ENCODE results near the gene THRB. TPM values are rescaled to one million over a fixed set of nuclear protein-coding genes. Genes with fewer than 3 reads are reported as not detected.

The THRB gene
- total RNA-seq, 1 experiment from 2014 or later = 5.8 TPM

DNA sequence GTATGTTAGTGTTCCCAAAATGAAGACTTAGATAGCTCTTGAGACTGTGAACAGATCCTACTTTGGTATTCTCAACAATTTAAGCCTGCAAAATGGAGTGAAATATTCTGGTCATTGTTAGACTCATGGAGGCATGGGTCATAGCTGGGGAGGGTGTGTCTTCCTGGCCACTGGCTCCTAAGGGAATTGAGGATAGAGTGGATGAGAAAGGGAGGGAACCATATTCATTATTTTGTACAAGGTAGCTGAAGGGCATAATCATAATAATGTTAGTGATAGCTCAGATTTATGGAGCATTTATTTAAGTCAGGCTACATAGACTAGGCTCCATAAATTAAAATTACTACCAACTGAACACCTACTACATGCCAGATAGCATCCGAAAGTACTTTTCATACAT lies 295.9 kb downstream of the THRB start:
- CTCF ChIA-PET = interaction anchor here (1.1 to 2.5 kb wide), 7 partner anchors 9 to 485 kb away, joined by 3 to 20 read pairs (median 4); no protein-coding TSS in a partner anchor
- Mint-ChIP-seq H3K27ac (no peak overlapping the region), H3K27me3 (ENCODE audit: low read depth) (no peaks in the 10 kb centered on the region), H3K36me3 (peaks cover 16% of the 10 kb centered on the region), H3K4me3 (no peak overlapping the region), H3K4me1 (no peaks in the 10 kb centered on the region), H3K9me3 (peaks cover 18% of the 10 kb centered on the region)
- POLR2A ChIA-PET = no interaction called here
- TF ChIP-seq STAT6 (CRISPR knock-in tag; conservative IDR thresholded peaks at IDR 0.05; ENCODE audit: low read depth) (no peak), ZNF281 (CRISPR knock-in tag; IDR thresholded peaks at IDR 0.05) (no peak), E2F4 (CRISPR knock-in tag; IDR thresholded peaks at IDR 0.05; ENCODE audit: borderline replicate concordance, low read depth) (no peak), GRHL2 (CRISPR knock-in tag; IDR thresholded peaks at IDR 0.05; ENCODE audit: insufficient replicate concordance, severe bottlenecking) (no peak), JAZF1 (CRISPR knock-in tag; IDR thresholded peaks at IDR 0.05) (no peak), ZBTB21 (CRISPR knock-in tag; IDR thresholded peaks at IDR 0.05; ENCODE audit: borderline replicate concordance) (no peak), ESRRA (CRISPR knock-in tag; IDR thresholded peaks at IDR 0.05; ENCODE audit: borderline replicate concordance) (no peak), JUN (CRISPR knock-in tag; IDR thresholded peaks at IDR 0.05) (no peak), ZNF263 (CRISPR knock-in tag; IDR thresholded peaks at IDR 0.05; ENCODE audit: low read depth) (no peak), MXD4 (CRISPR knock-in tag; IDR thresholded peaks at IDR 0.05; ENCODE audit: borderline replicate concordance) (no peak), NR1H2 (CRISPR knock-in tag; IDR thresholded peaks at IDR 0.05) (no peak), ZNF219 (CRISPR knock-in tag; IDR thresholded peaks at IDR 0.05; ENCODE audit: borderline replicate concordance) (no peak), CDX4 (CRISPR knock-in tag; IDR thresholded peaks at IDR 0.05; ENCODE audit: borderline replicate concordance) (no peak), SOX15 (CRISPR knock-in tag; IDR thresholded peaks at IDR 0.05) (no peak), RELA (CRISPR knock-in tag; IDR thresholded peaks at IDR 0.05; ENCODE audit: borderline replicate concordance) (no peak)
- TF ChIP-seq, protein P1, sequence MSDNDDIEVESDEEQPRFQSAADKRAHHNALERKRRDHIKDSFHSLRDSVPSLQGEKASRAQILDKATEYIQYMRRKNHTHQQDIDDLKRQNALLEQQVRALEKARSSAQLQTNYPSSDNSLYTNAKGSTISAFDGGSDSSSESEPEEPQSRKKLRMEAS (CRISPR knock-in tag; IDR thresholded peaks at IDR 0.05) = no peak
- TF ChIP-seq, protein P2, sequence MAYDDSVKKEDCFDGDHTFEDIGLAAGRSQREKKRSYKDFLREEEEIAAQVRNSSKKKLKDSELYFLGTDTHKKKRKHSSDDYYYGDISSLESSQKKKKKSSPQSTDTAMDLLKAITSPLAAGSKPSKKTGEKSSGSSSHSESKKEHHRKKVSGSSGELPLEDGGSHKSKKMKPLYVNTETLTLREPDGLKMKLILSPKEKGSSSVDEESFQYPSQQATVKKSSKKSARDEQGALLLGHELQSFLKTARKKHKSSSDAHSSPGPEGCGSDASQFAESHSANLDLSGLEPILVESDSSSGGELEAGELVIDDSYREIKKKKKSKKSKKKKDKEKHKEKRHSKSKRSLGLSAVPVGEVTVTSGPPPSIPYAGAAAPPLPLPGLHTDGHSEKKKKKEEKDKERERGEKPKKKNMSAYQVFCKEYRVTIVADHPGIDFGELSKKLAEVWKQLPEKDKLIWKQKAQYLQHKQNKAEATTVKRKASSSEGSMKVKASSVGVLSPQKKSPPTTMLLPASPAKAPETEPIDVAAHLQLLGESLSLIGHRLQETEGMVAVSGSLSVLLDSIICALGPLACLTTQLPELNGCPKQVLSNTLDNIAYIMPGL (CRISPR knock-in tag; IDR thresholded peaks at IDR 0.05) = no peak
- TF ChIP-seq, protein P3, sequence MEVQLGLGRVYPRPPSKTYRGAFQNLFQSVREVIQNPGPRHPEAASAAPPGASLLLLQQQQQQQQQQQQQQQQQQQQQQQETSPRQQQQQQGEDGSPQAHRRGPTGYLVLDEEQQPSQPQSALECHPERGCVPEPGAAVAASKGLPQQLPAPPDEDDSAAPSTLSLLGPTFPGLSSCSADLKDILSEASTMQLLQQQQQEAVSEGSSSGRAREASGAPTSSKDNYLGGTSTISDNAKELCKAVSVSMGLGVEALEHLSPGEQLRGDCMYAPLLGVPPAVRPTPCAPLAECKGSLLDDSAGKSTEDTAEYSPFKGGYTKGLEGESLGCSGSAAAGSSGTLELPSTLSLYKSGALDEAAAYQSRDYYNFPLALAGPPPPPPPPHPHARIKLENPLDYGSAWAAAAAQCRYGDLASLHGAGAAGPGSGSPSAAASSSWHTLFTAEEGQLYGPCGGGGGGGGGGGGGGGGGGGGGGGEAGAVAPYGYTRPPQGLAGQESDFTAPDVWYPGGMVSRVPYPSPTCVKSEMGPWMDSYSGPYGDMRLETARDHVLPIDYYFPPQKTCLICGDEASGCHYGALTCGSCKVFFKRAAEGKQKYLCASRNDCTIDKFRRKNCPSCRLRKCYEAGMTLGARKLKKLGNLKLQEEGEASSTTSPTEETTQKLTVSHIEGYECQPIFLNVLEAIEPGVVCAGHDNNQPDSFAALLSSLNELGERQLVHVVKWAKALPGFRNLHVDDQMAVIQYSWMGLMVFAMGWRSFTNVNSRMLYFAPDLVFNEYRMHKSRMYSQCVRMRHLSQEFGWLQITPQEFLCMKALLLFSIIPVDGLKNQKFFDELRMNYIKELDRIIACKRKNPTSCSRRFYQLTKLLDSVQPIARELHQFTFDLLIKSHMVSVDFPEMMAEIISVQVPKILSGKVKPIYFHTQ (CRISPR knock-in tag; IDR thresholded peaks at IDR 0.05) = no peak
- ATAC-seq = no peak
- DNase-seq (ENCODE audit: low spot score) = no peak
